Upper lobe of left lung (tissue), 4 donors: Measurements from ENCODE around the gene ADAMTS2.

Experiments
- CTCF ChIP-seq, 6 experiments: fragments of 450-650 bp in 4 of 6; fragments of 200-600 bp in 2 of 6; sonication (generic) in 2 of 6; IDR thresholded peaks; one replicate each; pipeline ENCODE4 v1.5.1; 2016 to 2019; ENCODE audit warnings: antibody characterized with exemption in 6 of 6
- EP300 ChIP-seq, 4 donors: sonication (generic); formaldehyde crosslinking; IDR thresholded peaks; one replicate each; pipeline ENCODE4 v1.5.1; 2017; ENCODE audit warnings: antibody characterized with exemption in 4 of 4, control low read depth in 2 of 4
- POLR2A ChIP-seq, 4 donors: fragments of 450-650 bp; IDR thresholded peaks; one replicate each; pipeline ENCODE4 v1.5.1; 2016 to 2017; ENCODE audit warnings: antibody characterized with exemption in 4 of 4, mild to moderate bottlenecking in 2 of 4
- POLR2AphosphoS5 ChIP-seq, 2 donors: sonication (generic); formaldehyde crosslinking; IDR thresholded peaks; one replicate each; pipeline ENCODE4 v1.5.1; 2017; ENCODE audit warnings: antibody characterized with exemption in 2 of 2

GRCh38 chr5:179316982-179317381, 28.3 kb downstream of the ADAMTS2 start:
- TF ChIP-seq CTCF (IDR thresholded peaks at IDR 0.05) (no peak), POLR2A (IDR thresholded peaks at IDR 0.05) (no peak), EP300 (IDR thresholded peaks at IDR 0.05) (no peak), POLR2AphosphoS5 (IDR thresholded peaks at IDR 0.05) (no peak)
